Activated CD4-positive, CD25-positive, alpha-beta regulatory T cell treated with anti-CD3 and anti-CD28 coated beads, Interleukin-2, amount 50 U/mL, for 24 hours (primary cell): ENCODE results near the gene EEF1AKMT1.
A peak's percentile ranks its signal among the peaks of the same experiment; 100 is the strongest.

Experiments
- ATAC-seq, 2 donors: fragments of 150-1000 bp; cut with Tn5 transposase; one replicate each; pipeline ENCODE4 v1.10.0; 2021; ENCODE audit warnings: mild to moderate bottlenecking in 1 of 2, moderate library complexity in 1 of 2

Gene EEF1AKMT1

GRCh38 chr13:20717581-20718542 is 55.9 kb downstream of the EEF1AKMT1 start:
- ATAC-seq = no peak

- no peak for ATAC-seq
These were observed 56.8 kb downstream of the EEF1AKMT1 start for GRCh38 chr13:20716951-20717350.

- no peak for ATAC-seq
These were observed 58.4 kb downstream of the EEF1AKMT1 start for GRCh38 chr13:20715330-20715712.

- ATAC-seq = no peak
These were observed 59.0 kb downstream of the EEF1AKMT1 start for GRCh38 chr13:20714563-20715329.

GRCh38 chr13:20714161-20714560 is 59.6 kb downstream of the EEF1AKMT1 start:
- ATAC-seq = no peak

- ATAC-seq = no peak
These were observed 60.0 kb downstream of the EEF1AKMT1 start for GRCh38 chr13:20713751-20714150.

- no peak for ATAC-seq
These were observed 60.8 kb downstream of the EEF1AKMT1 start for GRCh38 chr13:20713014-20713376.

- no peak for ATAC-seq
These were observed 62.3 kb downstream of the EEF1AKMT1 start for GRCh38 chr13:20711301-20712044.

GRCh38 chr13:20709782-20710181 is 64.0 kb downstream of the EEF1AKMT1 start:
- ATAC-seq = no peak

DNA sequence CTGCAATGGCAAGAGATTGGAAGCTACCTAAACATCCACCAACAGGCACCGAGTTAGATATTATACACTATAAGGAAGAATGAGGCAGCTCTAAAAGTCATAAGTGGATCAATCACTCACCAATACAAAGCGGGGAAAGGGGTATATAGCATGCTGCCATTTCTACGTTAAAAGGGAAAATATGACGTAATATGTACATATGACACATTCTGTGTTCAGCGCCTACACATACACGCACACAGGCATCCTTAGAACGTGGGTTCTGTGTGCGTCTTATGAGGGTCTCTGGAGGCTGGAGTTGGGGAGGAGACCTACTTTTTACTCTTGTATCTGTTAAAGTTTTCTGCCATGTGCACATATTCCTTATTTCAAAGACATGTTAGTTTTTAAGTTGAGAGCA is 64.4 kb downstream of the EEF1AKMT1 start:
- no peak for ATAC-seq

- no peak for ATAC-seq
These were observed 65.5 kb downstream of the EEF1AKMT1 start for GRCh38 chr13:20708216-20708615.

DNA sequence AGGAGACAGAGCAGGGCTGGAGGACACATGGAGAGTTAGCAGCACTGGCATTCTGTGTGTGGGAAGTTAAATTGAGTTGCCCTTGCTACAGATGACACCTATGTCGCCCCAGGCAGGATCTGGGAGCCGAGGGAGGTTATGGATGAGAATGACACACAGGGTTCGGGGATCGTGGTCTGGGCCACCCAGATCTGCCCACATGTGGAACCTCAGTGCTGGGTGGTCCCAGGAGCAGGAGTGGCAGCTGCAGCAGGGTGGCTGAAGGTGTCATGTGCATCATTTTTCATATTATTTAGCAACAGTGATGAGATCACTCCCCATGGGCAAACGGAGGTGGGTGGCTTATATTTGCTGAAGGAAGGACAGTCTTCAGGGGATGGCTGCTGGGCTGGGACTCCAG is 67.1 kb downstream of the EEF1AKMT1 start:
- ATAC-seq = no peak

DNA sequence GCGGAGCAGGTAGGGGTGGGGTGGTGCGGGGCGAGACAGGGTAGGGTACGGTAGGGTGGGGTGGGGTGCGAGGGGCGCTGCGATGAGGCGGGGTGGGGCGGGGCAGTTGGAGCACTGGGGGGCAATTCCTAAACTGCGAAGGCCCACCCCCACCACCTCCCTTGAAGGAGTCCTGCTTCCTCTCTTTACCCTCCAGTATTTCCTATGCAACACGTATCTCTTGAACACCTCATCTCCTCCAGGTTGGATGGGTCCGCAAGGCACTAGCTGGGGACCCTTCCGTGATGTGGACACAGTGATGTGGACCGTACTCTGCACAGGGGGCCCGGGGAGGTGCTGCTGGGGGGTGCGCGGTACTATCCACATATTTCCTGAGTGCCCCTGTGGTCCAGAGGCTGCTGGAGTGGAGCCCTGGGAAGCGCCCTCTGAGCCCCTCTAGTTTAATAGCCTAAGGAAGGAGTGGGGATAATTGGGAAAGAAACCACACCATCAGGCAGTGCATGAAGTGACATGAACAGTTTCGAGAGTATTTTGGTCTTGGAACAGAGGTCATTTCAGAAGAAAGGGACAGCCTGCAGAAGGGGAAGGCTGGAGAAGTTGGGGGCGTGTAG is 69.2 kb downstream of the EEF1AKMT1 start:
- ATAC-seq = no peak

GRCh38 chr13:20703780-20704458 is 69.8 kb downstream of the EEF1AKMT1 start:
- ATAC-seq = peak; percentile 86 to 90

DNA sequence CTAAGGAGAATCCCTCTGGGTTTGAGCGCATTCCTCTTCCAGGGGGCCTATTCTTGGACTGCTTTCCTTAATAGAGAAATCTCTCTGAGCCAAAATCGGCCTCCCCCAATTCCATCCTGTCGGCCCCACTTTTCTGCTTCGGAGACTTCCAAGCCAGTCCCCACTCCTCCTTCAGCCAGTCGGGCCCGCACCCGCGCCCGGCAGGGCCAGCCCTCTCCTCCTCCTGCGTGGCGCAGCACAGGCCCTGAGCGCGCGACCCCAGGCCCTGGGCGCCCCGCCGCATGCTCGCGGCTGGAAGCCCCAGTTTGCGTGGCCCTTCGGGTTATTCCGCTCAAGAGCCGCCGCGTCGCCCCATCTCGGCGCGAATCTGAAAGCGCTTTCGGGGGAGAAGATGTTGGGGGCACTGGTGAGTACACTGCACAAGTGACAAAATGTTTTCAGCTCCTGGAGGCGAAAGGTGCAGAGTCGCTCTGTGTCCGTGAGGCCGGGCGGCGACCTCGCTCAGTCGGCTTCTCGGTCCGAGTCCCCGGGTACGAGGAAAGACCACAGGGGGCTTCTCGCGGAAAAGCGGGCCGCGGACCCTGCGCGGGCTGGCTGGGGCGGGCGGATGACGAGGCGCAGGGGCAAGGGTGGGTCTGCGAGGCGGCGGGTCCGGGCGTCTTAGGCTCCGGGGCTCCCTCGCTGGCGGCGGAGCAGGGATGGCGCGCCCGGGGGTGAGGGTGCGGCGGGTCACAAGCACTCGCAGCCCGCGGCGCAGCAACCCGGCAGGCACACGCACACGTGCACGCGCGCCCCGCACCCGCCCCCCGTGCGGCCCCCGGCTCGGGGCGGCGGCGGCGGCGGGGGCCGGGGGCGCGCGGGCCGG is 70.6 kb downstream of the EEF1AKMT1 start, which contains the start of gene IL17D:
IL17D (plus strand) TSS at position 785 of the 865 bp plus-strand sequence. CDS start 303 bp downstream, outside the sequence.
- peak; percentile 20 to 26 for ATAC-seq

- ATAC-seq = no peak
These were observed 71.2 kb downstream of the EEF1AKMT1 start for GRCh38 chr13:20702530-20702914.

DNA sequence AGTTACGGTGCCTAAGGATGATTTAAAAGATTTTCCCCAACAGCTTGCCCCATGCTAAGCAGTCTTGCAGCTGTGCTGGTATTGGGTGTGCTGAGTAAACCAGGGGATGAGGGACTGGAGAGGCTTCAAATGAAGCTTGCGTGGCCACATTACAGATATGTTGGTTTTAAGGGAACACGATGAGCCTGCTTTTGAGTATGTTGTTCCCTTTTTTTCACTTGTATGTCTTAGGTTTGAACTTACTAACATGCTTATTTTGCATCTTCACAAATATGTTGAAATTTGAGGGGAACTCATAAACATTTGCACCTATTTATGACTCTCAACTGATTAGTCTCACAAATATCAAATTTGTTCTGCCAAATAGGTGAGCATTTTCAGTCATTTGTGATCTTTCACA is 72.3 kb downstream of the EEF1AKMT1 start:
- no peak for ATAC-seq

GRCh38 chr13:20700288-20700687 is 73.5 kb downstream of the EEF1AKMT1 start:
- no peak for ATAC-seq

DNA sequence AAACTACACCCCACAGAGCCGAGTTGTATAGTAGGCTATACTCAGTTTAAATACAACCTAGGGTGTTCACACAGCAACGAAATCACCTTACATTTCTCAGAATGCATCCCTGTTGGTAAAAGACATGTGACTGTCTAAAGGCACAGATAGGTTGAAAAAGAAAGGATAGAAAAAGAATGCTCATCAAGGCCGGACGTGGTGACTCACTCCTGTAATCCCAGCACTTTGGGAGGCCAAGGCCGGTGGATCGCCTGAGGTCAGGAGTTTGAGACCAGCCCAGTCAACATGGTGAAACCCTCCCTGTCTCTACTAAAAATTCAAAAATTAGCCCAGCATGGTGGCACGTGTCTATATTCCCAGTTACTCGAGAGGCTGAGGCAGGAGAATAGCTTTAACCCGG is 74.0 kb downstream of the EEF1AKMT1 start:
- ATAC-seq = no peak

DNA sequence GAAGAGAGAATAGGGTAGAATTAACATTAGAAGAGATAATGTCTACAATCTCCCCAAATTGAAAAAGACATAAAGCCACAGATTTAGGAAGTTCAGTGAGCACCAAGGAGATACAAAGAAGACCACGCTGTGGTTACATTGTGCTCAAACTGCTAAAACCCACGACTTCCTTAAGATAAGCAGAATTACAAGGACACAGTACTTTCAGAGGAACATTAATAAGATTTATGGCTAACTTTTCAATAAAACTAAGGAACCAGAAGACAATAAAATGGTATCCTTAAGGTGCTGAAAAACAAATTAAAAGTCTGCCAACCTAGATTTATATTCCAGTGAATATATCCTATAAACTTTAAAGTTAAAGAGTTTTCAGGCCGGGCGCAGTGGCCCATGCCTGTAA is 77.7 kb downstream of the EEF1AKMT1 start:
- no peak for ATAC-seq

DNA sequence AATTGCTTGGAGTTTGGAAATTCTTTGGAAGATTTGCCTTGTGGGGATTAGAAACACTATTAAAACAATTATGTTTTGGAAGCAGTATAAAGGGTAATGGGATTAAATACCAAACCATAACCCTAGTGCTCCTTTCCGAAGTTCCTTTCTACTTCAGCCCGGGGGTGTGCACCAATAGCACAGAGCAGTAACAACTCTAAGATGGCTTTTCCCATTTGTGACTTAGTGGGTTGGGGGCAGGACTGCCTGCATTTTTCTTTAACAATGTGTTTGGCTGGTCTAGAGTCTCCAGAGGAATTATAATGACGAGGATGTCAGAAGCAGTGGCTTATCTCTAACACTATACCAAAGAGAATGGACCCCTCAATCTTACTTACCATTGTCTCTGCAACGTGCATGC is 82.1 kb downstream of the EEF1AKMT1 start:
- no peak for ATAC-seq
